H1 (cell line): ENCODE measurements around the gene MAP1LC3A. TPM values are rescaled to one million over a fixed set of nuclear protein-coding genes. Genes with fewer than 3 reads are reported as not detected.

Source experiments
- CTCF ChIA-PET: fragments of 300-600 bp; sonication (Branson Sonifier 250); formaldehyde crosslinking; loops from one replicate; lab custom pipeline; 2021; ENCODE audit not compliant: partially characterized antibody; lab: Charles Lee
- POLR2A ChIA-PET: fragments of 300-600 bp; sonication (Branson Sonifier 250); formaldehyde crosslinking; loops from one replicate; lab custom pipeline; 2021; ENCODE audit warnings: inconsistent platforms; ENCODE audit not compliant: partially characterized antibody; lab: Charles Lee
- DNase-seq, 2 experiments: peaks; one replicate each; pipeline versions ENCODE4 v3.0.0 to v3.0.0-alpha.2; 2010 to 2022; ENCODE audit warnings: low spot score in 2 of 2, low read depth in 1 of 2, mixed read lengths in 1 of 2
- FAIRE-seq: peaks from 2 replicates; lab custom pipeline; 2011; peaks lifted over from hg19 to GRCh38; lab: Jason Lieb, UNC
- H2AFZ ChIP-seq: 2 replicates; pipeline ENCODE4 v1.8.1; 2012; ENCODE audit warnings: low read length, inconsistent platforms
- H2AK5ac ChIP-seq: 2 replicates; pipeline ENCODE4 v1.6.1; 2013; ENCODE audit warnings: low read depth, low read length
- H2BK120ac ChIP-seq: replicated peaks from 2 replicates; pipeline ENCODE3; 2013; ENCODE audit warnings: low read depth, low read length, inconsistent platforms
- H2BK12ac ChIP-seq: 2 replicates; pipeline ENCODE4 v1.6.1; 2013; ENCODE audit warnings: low read depth, low read length
- H2BK15ac ChIP-seq: 2 replicates; pipeline ENCODE4 v1.6.1; 2013; ENCODE audit warnings: low read length
- H2BK20ac ChIP-seq: 2 replicates; pipeline ENCODE4 v1.6.1; 2013; ENCODE audit warnings: low read length
- H2BK5ac ChIP-seq: 2 replicates; pipeline ENCODE4 v1.6.1; 2013; ENCODE audit warnings: low read depth, low read length
- H3K14ac ChIP-seq: 2 replicates; pipeline ENCODE4 v1.6.1; 2013; ENCODE audit warnings: inconsistent platforms; ENCODE audit not compliant: insufficient read length
- H3K18ac ChIP-seq: 2 replicates; pipeline ENCODE4 v1.6.1; 2013; ENCODE audit warnings: low read length; ENCODE audit errors: extremely low read depth
- H3K23ac ChIP-seq: 2 replicates; pipeline ENCODE4 v1.6.1; 2013; ENCODE audit warnings: inconsistent platforms; ENCODE audit not compliant: insufficient read length
- H3K23me2 ChIP-seq: 2 replicates; pipeline ENCODE4 v1.6.1; 2013; ENCODE audit warnings: low read depth, low read length
- H3K27ac ChIP-seq: 2 replicates; pipeline ENCODE4 v1.6.1; 2011; ENCODE audit warnings: low read depth, low read length, inconsistent platforms
- H3K27me3 ChIP-seq, 4 experiments: replicated peaks in 1 of 4; 1 replicate in 1 of 4; 2 replicates in 3 of 4; pipeline versions ENCODE4 v1.6.1 to v1.8.1; 2011 to 2013; ENCODE audit warnings: low read length in 3 of 4, mild to moderate bottlenecking in 3 of 4, inconsistent platforms in 2 of 4, mixed read lengths in 2 of 4, moderate library complexity in 1 of 4; ENCODE audit not compliant: control insufficient read depth in 3 of 4, insufficient read depth in 3 of 4; ENCODE audit errors: extremely low read depth in 1 of 4
- H3K36me3 ChIP-seq, 4 experiments: 2 replicates each; pipeline versions ENCODE4 v1.6.1 to v1.8.1; 2011 to 2013; ENCODE audit warnings: mild to moderate bottlenecking in 4 of 4, low read length in 3 of 4, moderate library complexity in 2 of 4, control low read depth in 1 of 4, inconsistent platforms in 1 of 4; ENCODE audit not compliant: insufficient read depth in 4 of 4, control insufficient read depth in 2 of 4
- H3K4ac ChIP-seq: replicated peaks from 2 replicates; pipeline ENCODE3; 2013; ENCODE audit warnings: low read length, low read depth, mixed read lengths, inconsistent platforms; ENCODE audit not compliant: insufficient read length
- H3K4me1 ChIP-seq, 4 experiments: replicated peaks in 1 of 4; 1 replicate in 1 of 4; 2 replicates in 3 of 4; pipeline versions ENCODE4 v1.6.1 to v1.8.1; 2011 to 2013; ENCODE audit warnings: low read length in 3 of 4, inconsistent platforms in 2 of 4, mixed read lengths in 1 of 4; ENCODE audit not compliant: insufficient read depth in 4 of 4, control insufficient read depth in 3 of 4
- H3K4me2 ChIP-seq, 2 experiments: 2 replicates each; pipeline versions ENCODE4 v1.6.1 to v1.8.1; 2011 to 2013; ENCODE audit warnings: low read depth in 2 of 2, low read length in 2 of 2, control low read depth in 1 of 2, inconsistent platforms in 1 of 2, mild to moderate bottlenecking in 1 of 2; ENCODE audit not compliant: insufficient read depth in 1 of 2
- H3K4me3 ChIP-seq, 4 experiments: fragments of 200-600, 300-600 bp in 1 of 4; sonication (generic), shearing (Covaris generic), sonication (Bioruptor Twin) in 1 of 4; 2 replicates each; pipeline versions ENCODE4 v1.5.1 to v1.8.1; 2011 to 2016; ENCODE audit warnings: low read length in 4 of 4, low read depth in 3 of 4, control low read depth in 2 of 4, inconsistent platforms in 2 of 4, mild to moderate bottlenecking in 2 of 4, mixed read lengths in 1 of 4, moderate library complexity in 1 of 4; ENCODE audit not compliant: insufficient read depth in 2 of 4; ENCODE audit errors: extremely low read depth in 1 of 4
- H3K56ac ChIP-seq: replicated peaks from 2 replicates; pipeline ENCODE3; 2013; ENCODE audit warnings: low read depth, mild to moderate bottlenecking, mixed read lengths, low read length, inconsistent platforms; ENCODE audit not compliant: insufficient read length
- H3K79me1 ChIP-seq: 2 replicates; pipeline ENCODE4 v1.6.1; 2013; ENCODE audit warnings: low read depth, low read length, control low read depth
- H3K79me2 ChIP-seq, 2 experiments: 2 replicates each; pipeline versions ENCODE4 v1.6.1 to v1.8.1; 2012 to 2013; ENCODE audit warnings: low read length in 2 of 2, mild to moderate bottlenecking in 2 of 2, inconsistent platforms in 1 of 2; ENCODE audit not compliant: insufficient read depth in 2 of 2, control insufficient read depth in 1 of 2
- H3K9ac ChIP-seq, 4 experiments: replicated peaks in 1 of 4; 1 replicate in 1 of 4; 2 replicates in 3 of 4; pipeline versions ENCODE4 v1.6.1 to v1.8.1; 2011 to 2013; ENCODE audit warnings: low read depth in 3 of 4, low read length in 3 of 4, control low read depth in 2 of 4, mild to moderate bottlenecking in 2 of 4, moderate library complexity in 2 of 4, inconsistent platforms in 1 of 4; ENCODE audit errors: extremely low read depth in 1 of 4
- H3K9me3 ChIP-seq, 2 experiments: 2 replicates each; pipeline versions ENCODE4 v1.6.1 to v1.8.1; 2012 to 2013; ENCODE audit warnings: mild to moderate bottlenecking in 2 of 2, moderate library complexity in 2 of 2, control low read depth in 1 of 2, inconsistent platforms in 1 of 2, low read depth in 1 of 2, low read length in 1 of 2, mixed read lengths in 1 of 2; ENCODE audit not compliant: insufficient read depth in 2 of 2
- H4K20me1 ChIP-seq, 2 experiments: replicated peaks in 1 of 2; 2 replicates each; pipeline versions ENCODE3 to v1.8.1; 2011 to 2013; ENCODE audit warnings: inconsistent platforms in 2 of 2, low read length in 2 of 2, mild to moderate bottlenecking in 1 of 2; ENCODE audit not compliant: insufficient read depth in 2 of 2, control insufficient read depth in 1 of 2
- H4K5ac ChIP-seq: 2 replicates; pipeline ENCODE4 v1.6.1; 2013; ENCODE audit warnings: low read length, low read depth, mixed read lengths, inconsistent platforms; ENCODE audit not compliant: insufficient read length
- H4K8ac ChIP-seq: 2 replicates; pipeline ENCODE4 v1.8.0; 2013; ENCODE audit warnings: mild to moderate bottlenecking, moderate library complexity, low read length, inconsistent platforms; ENCODE audit not compliant: insufficient read depth; ENCODE audit errors: extremely low read depth
- H4K91ac ChIP-seq: replicated peaks from 2 replicates; pipeline ENCODE3; 2013; ENCODE audit warnings: low read length, mixed read lengths, inconsistent platforms; ENCODE audit not compliant: insufficient read length
- CEBPB ChIP-seq: IDR thresholded peaks from 2 replicates; pipeline ENCODE4 v1.6.1; 2012; ENCODE audit warnings: low read depth, low read length
- CHD1 ChIP-seq: IDR thresholded peaks from 2 replicates; pipeline ENCODE4 v1.6.1; 2012; ENCODE audit warnings: low read depth, low read length, improper control_type of control experiment
- EGR1 ChIP-seq: IDR thresholded peaks from 2 replicates; pipeline ENCODE4 v1.6.1; 2011; ENCODE audit warnings: low read depth, low read length, borderline replicate concordance
- EP300 ChIP-seq, 2 experiments: IDR thresholded peaks; 1 replicate in 1 of 2; 2 replicates in 1 of 2; pipeline ENCODE4 v1.6.1; 2011 to 2012; ENCODE audit warnings: low read depth in 2 of 2, low read length in 2 of 2, mild to moderate bottlenecking in 2 of 2, borderline replicate concordance in 1 of 2, inconsistent platforms in 1 of 2, moderate library complexity in 1 of 2
- HDAC2 ChIP-seq, 2 experiments: fragments of 300-600 bp in 1 of 2; sonication (generic) in 1 of 2; IDR thresholded peaks; 2 replicates each; pipeline ENCODE4 v1.6.1; 2011 to 2012; ENCODE audit warnings: low read depth in 2 of 2, low read length in 2 of 2, mild to moderate bottlenecking in 2 of 2, moderate library complexity in 2 of 2, borderline replicate concordance in 1 of 2, inconsistent platforms in 1 of 2
- NANOG ChIP-seq: IDR thresholded peaks from 2 replicates; pipeline ENCODE4 v1.6.1; 2011; ENCODE audit warnings: low read length, low read depth, mild to moderate bottlenecking, inconsistent platforms; ENCODE audit not compliant: insufficient read depth, poor library complexity, severe bottlenecking
- NRF1 ChIP-seq: IDR thresholded peaks from 2 replicates; pipeline ENCODE4 v1.6.1; 2011; ENCODE audit warnings: mild to moderate bottlenecking, low read depth, low read length, improper control_type of control experiment
- PHF8 ChIP-seq: fragments of 200-600 bp; sonication (generic); conservative IDR thresholded peaks from 2 replicates; pipeline ENCODE4 v1.7.1; 2012; ENCODE audit warnings: low read depth, mild to moderate bottlenecking, inconsistent platforms, low read length, moderate library complexity
- POLR2A ChIP-seq, 2 experiments: IDR thresholded peaks; 1 replicate in 1 of 2; 2 replicates in 1 of 2; pipeline ENCODE4 v1.6.1; 2011; ENCODE audit warnings: low read depth in 2 of 2, low read length in 2 of 2, mild to moderate bottlenecking in 2 of 2; ENCODE audit errors: control extremely low read depth in 1 of 2
- POLR2AphosphoS5 ChIP-seq: IDR thresholded peaks from 2 replicates; pipeline ENCODE4 v1.6.1; 2011; ENCODE audit warnings: low read depth, low read length
- SAP30 ChIP-seq: fragments of 300-600 bp; sonication (generic); IDR thresholded peaks from 2 replicates; pipeline ENCODE4 v1.7.1; 2012; ENCODE audit warnings: low read length, moderate library complexity, mild to moderate bottlenecking, inconsistent platforms; ENCODE audit not compliant: insufficient read depth, insufficient replicate concordance
- SIN3A ChIP-seq, 2 experiments: IDR thresholded peaks in 1 of 2; conservative IDR thresholded peaks in 1 of 2; 2 replicates each; pipeline ENCODE4 v1.6.1; 2011 to 2012; ENCODE audit warnings: low read length in 2 of 2, improper control_type of control experiment in 1 of 2, low read depth in 1 of 2, mild to moderate bottlenecking in 1 of 2
- WGBS, 2 experiments: shearing (Covaris generic) in 1 of 2; methylation state at CpG; one replicate each; pipeline versions ENCODE4 v1.1.6 to v1.1.7; 2013 to 2015; ENCODE audit warnings: low lambda C conversion rate in 2 of 2, mixed read lengths in 2 of 2, inconsistent platforms in 1 of 2, low coverage in 1 of 2, missing lambda C conversion rate in 1 of 2; ENCODE audit not compliant: insufficient replicate concordance in 2 of 2, insufficient coverage in 1 of 2, insufficient read length in 1 of 2; ENCODE audit errors: extremely low coverage in 1 of 2, missing lambda C conversion rate in 1 of 2; 5-methylcytosine and 5-hydroxymethylcytosine counted together
- polyA plus RNA-seq, 7 experiments: library from polyadenylated mRNA; depleted of rRNA in 3 of 7; stranded (reverse) in 5 of 7; unstranded in 2 of 7; fragments of >200 nt in 5 of 7; fragments of 200-250 nt in 2 of 7; gene quantifications; 1 replicate in 5 of 7; 2 replicates in 1 of 7; 4 replicates in 1 of 7; pipeline versions ENCODE4 v1.2.1 to v1.2.3, GENCODE V29; 2011 to 2013; ENCODE audit warnings: missing spikeins in 2 of 7, mixed read lengths in 2 of 7
- total RNA-seq: library from RNA; stranded (reverse); fragmentation: NEBNext Ultra II Directional; extraction: Animal tissue kit (Norgen Biotek cat#: 25700); gene quantifications from 2 replicates; pipeline ENCODE4 v1.2.1, GENCODE V29; 2021

Gene MAP1LC3A
- total and polyA plus RNA-seq, 2 of the 8 experiments (the other 6 are each of a cell fraction or from before 2014, with no cell fraction given), result 5.0 to 6.1 TPM

GRCh38 chr20:34531608-34532265 is 26.8 kb upstream of the MAP1LC3A start:
- Histone ChIP-seq H4K5ac (no peak overlapping the region), H3K14ac (no peak overlapping the region), H2BK15ac (no peak overlapping the region), H4K91ac (no peak overlapping the region), H3K79me1 (peaks cover 8% of the 10 kb centered on the region), H3K27me3 (no peaks in the 10 kb centered on the region), H4K8ac (no peak overlapping the region), H3K79me2 (no peaks in the 10 kb centered on the region), H2AFZ (no peak overlapping the region), H4K20me1 (peaks cover 0 to 16% of the 10 kb centered on the region in 2 experiments), H3K4me3 (no peak overlapping the region), H2BK120ac (no peak overlapping the region), H3K27ac (no peak overlapping the region), H3K4ac (no peak overlapping the region), H3K18ac (no peak overlapping the region), H3K23ac (no peak overlapping the region), H2BK5ac (no peak overlapping the region), H3K9ac (no peak overlapping the region), H3K23me2 (no peaks in the 10 kb centered on the region), H2AK5ac (no peak overlapping the region), H3K9me3 (no peaks in the 10 kb centered on the region), H2BK20ac (no peak overlapping the region), H3K56ac (no peak overlapping the region), H3K4me1 (no peaks in the 10 kb centered on the region), H3K4me2 (no peak overlapping the region), H3K36me3 (peaks cover 18 to 53% (median 32%) of the 10 kb centered on the region in 4 experiments), H2BK12ac (no peak overlapping the region)
- WGBS, 2 experiments, result 89% methylated on average over 8 of the region's 8 CpGs; no CpG with 5 or more reads in 1 of the 2 experiments
- POLR2A ChIA-PET, result interaction anchor here (0.6 to 1.7 kb wide), 3 partner anchors 13 to 75 kb away, joined by 3 to 5 read pairs (median 3); no protein-coding TSS in a partner anchor
- no peak for DNase-seq
- CTCF ChIA-PET, result interaction anchor here (1.0 to 4.4 kb wide), 6 partner anchors 9 to 351 kb away, joined by 3 to 16 read pairs (median 4); no protein-coding TSS in a partner anchor
- FAIRE-seq, result no peak
- TF ChIP-seq POLR2A (IDR thresholded peaks at IDR 0.05; ENCODE audit: control extremely low read depth in 1 of 2, low read depth in 2 of 2, low read length in 2 of 2) (no peak), POLR2AphosphoS5 (no peak), EP300 (IDR thresholded peaks at IDR 0.05; ENCODE audit: borderline replicate concordance in 1 of 2, low read depth in 2 of 2, low read length in 2 of 2) (no peak), HDAC2 (IDR thresholded peaks at IDR 0.05; ENCODE audit: borderline replicate concordance in 1 of 2, low read depth in 2 of 2, low read length in 2 of 2) (no peak), CHD1 (no peak), SIN3A (conservative IDR thresholded peaks at IDR 0.05 in 1 of 2, IDR thresholded peaks at IDR 0.05 in 1 of 2; ENCODE audit: low read depth in 1 of 2, low read length in 2 of 2) (no peak), EGR1 (no peak), PHF8 (no peak), CEBPB (no peak), NRF1 (no peak), NANOG (no peak), SAP30 (no peak)
